ENCODE results near the gene PTPN14. TPM values are rescaled to one million over a fixed set of nuclear protein-coding genes. Genes with fewer than 3 reads are reported as not detected.
"Not testable (repeated sequence)": the region's sequence is repeated elsewhere in the genome, so short reads cannot be mapped to it uniquely, and the experiment has no call there.

Gene PTPN14
- total RNA-seq, 2 experiments from 2014 or later, result 2.7 to 2.8 TPM

DNA sequence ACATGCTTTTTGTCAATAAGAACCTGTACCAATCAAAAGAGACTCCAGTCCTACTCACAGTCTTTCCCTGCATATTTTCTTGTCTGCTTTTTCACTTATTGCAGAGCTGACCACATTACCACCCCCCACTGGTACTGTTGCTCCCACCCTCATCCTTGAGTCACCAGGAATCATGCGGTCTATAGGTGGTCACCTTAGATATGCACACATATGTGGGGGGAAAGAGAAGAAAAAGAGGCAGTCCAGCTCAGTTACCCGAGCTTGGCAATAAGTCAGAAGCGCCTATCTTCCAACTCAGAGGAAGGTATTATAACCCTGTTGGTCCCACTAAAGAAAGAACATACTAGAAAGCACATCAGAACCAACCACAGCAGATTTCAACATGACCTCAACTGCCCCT is 151.3 kb downstream of the PTPN14 start:
- CTCF ChIA-PET, result no interaction called here
- H3K4me1 Mint-ChIP-seq (ENCODE audit: low read depth), result peaks cover 32% of the 10 kb centered on the region

DNA sequence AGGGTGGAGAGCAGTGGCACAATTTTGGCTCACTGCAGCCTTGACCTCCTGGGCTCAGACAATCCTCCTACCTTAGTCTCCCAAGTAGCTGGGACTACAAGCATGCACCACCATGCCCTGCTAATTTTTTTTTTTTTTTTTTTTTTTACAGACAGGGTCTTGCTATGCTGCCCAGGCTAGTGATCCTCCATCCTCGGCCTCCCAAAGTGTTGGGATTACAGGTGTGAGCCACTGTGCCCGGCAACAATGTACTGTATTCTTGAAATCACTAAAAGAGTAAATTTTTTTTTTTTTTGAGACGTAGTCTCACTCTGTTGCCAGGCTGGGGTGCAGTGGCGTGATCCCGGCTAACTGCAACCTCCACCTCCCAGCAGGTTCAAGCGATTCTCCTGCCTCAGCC is 152.9 kb downstream of the PTPN14 start:
- Mint-ChIP-seq H3K27me3 (ENCODE audit: low read depth) (no peaks in the 10 kb centered on the region), H3K4me1 (ENCODE audit: low read depth) (peaks cover 26% of the 10 kb centered on the region), H3K4me3 (no peak overlapping the region), H3K27ac (no peak overlapping the region), H3K9me3 (no peaks in the 10 kb centered on the region), H3K36me3 (ENCODE audit: low read depth) (no peaks in the 10 kb centered on the region)
- DNase-seq, result no peak
- CTCF ChIA-PET, result no interaction called here
- intact Hi-C loops (cut with micrococcal nuclease), result no loop called here

More for the DNA sequence above, 151.3 kb downstream of the PTPN14 start:
- intact Hi-C loops (cut with micrococcal nuclease), result no loop called here
- DNase-seq, result no peak
- Mint-ChIP-seq H3K27ac (no peak overlapping the region), H3K9me3 (no peaks in the 10 kb centered on the region), H3K4me3 (no peak overlapping the region), H3K27me3 (ENCODE audit: low read depth) (no peaks in the 10 kb centered on the region), H3K36me3 (ENCODE audit: low read depth) (no peaks in the 10 kb centered on the region)

DNA sequence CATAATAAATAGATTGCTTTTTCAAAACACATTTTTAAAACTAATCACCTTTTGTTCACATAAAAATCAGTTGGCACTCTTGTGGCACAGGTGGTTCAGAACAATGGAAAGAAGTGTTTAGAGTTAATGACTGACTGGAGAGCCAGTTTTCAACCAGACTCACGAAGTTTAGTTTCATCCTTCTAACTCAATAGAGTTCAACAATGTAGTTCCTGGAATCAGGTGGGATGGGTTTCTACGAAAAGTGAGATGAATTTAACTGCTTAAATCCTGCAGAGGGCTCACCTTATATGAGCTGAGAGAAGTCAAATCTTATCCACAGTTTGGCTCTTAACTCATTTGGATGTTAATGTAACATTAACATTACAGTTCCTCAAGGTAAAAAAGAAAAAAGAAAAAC is 153.9 kb downstream of the PTPN14 start:
- CTCF ChIA-PET, result interaction anchor here (1.4 kb wide), 1 partner anchor 30 kb away, joined by 3 read pairs; no protein-coding TSS in a partner anchor
- intact Hi-C loops (cut with micrococcal nuclease), result loop anchor here (2.0 kb wide), 1 partner anchor 31 kb away; no protein-coding TSS in a partner anchor
- H3K4me3 Mint-ChIP-seq, result no peak overlapping the region

DNA sequence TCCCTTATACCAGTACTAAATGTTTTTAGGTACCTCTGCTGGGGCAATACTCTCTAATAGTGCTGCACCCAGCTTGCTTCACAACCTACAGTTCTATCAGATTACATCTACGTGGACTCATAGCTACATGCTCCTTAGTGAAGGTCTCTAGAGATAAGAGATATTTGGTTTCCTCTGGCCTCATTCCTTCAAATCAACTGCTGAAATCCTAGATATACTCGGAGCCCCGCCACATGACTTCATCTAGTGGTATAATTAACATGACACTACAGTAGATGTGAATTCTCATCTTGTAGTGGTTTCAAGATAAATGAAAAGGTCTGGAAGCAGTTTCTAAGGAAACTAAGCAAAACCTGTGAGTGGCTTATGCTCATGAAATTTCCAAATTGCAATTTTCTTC is 155.1 kb downstream of the PTPN14 start:
- CTCF ChIA-PET, result interaction anchor here (1.4 kb wide), 1 partner anchor 31 kb away, joined by 3 read pairs; no protein-coding TSS in a partner anchor

More for the DNA sequence above, 153.9 kb downstream of the PTPN14 start:
- Mint-ChIP-seq H3K9me3 (no peaks in the 10 kb centered on the region), H3K27me3 (ENCODE audit: low read depth) (no peaks in the 10 kb centered on the region), H3K36me3 (ENCODE audit: low read depth) (no peaks in the 10 kb centered on the region), H3K27ac (no peak overlapping the region), H3K4me1 (ENCODE audit: low read depth) (peaks cover 26% of the 10 kb centered on the region)
- DNase-seq, result no peak

DNA sequence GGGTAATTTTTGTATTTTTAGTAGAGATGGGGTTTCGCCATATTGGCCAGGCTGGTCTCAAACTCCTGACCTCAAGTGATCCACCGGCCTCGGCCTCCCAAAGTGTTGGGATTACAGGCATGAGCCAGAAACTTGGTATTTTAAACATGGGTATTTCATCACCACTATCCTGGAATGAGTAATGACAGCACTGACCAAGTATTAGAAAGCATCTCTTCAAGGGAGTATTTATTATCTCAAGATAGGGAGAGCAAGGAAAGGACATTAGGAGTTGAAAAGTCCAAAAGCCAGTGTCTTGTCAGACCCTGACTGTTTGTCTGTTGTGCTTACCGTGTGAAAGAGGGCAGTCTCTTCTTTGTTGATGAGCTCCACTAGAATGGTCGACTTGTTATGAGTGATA is 156.8 kb downstream of the PTPN14 start:
- H3K27ac Mint-ChIP-seq; H3K36me3 Mint-ChIP-seq (ENCODE audit: low read depth); intact Hi-C loops (cut with micrococcal nuclease); DNase-seq; H3K4me3 Mint-ChIP-seq; H3K27me3 Mint-ChIP-seq (ENCODE audit: low read depth); H3K9me3 Mint-ChIP-seq: not testable (repeated sequence)
- CTCF ChIA-PET, result interaction anchor here (1.4 kb wide), 1 partner anchor 62 kb away, joined by 3 read pairs; no protein-coding TSS in a partner anchor
- peaks cover 24% of the 10 kb centered on the region for H3K4me1 Mint-ChIP-seq (ENCODE audit: low read depth)

More for the DNA sequence above, 155.1 kb downstream of the PTPN14 start:
- Mint-ChIP-seq H3K36me3 (ENCODE audit: low read depth) (no peaks in the 10 kb centered on the region), H3K27me3 (ENCODE audit: low read depth) (no peaks in the 10 kb centered on the region), H3K4me3 (no peak overlapping the region), H3K4me1 (ENCODE audit: low read depth) (peaks cover 26% of the 10 kb centered on the region), H3K9me3 (no peaks in the 10 kb centered on the region), H3K27ac (no peak overlapping the region)
- intact Hi-C loops (cut with micrococcal nuclease), result loop anchor here (2.0 kb wide), 1 partner anchor 32 kb away; no protein-coding TSS in a partner anchor
- DNase-seq, result no peak

DNA sequence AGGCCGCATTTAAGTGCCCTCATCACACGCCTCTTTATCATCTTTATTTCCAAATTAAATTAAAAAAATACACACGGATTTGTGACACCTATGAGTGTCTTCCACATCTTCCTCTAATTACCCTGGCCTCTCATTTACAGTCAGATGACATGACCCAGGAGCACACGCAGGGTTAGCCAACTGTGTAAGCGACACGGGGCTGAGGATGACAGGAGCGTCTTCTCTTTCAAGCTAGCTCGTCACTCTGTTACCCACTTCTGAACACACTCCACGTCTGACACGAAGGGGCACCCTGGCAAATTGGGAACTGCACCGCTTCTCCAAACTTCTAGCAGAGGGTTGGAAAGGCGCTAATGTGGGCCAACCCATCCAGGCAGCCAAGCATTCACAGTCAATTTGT is 158.3 kb downstream of the PTPN14 start:
- H3K27ac Mint-ChIP-seq, result no peak overlapping the region
- DNase-seq, result no peak
- H3K4me1 Mint-ChIP-seq (ENCODE audit: low read depth), result peaks cover 20% of the 10 kb centered on the region
- no peak overlapping the region for H3K4me3 Mint-ChIP-seq
- CTCF ChIA-PET, result no interaction called here
- intact Hi-C loops (cut with micrococcal nuclease), result no loop called here
- H3K36me3 Mint-ChIP-seq (ENCODE audit: low read depth), result no peaks in the 10 kb centered on the region
- H3K27me3 Mint-ChIP-seq (ENCODE audit: low read depth), result no peaks in the 10 kb centered on the region
- no peaks in the 10 kb centered on the region for H3K9me3 Mint-ChIP-seq

DNA sequence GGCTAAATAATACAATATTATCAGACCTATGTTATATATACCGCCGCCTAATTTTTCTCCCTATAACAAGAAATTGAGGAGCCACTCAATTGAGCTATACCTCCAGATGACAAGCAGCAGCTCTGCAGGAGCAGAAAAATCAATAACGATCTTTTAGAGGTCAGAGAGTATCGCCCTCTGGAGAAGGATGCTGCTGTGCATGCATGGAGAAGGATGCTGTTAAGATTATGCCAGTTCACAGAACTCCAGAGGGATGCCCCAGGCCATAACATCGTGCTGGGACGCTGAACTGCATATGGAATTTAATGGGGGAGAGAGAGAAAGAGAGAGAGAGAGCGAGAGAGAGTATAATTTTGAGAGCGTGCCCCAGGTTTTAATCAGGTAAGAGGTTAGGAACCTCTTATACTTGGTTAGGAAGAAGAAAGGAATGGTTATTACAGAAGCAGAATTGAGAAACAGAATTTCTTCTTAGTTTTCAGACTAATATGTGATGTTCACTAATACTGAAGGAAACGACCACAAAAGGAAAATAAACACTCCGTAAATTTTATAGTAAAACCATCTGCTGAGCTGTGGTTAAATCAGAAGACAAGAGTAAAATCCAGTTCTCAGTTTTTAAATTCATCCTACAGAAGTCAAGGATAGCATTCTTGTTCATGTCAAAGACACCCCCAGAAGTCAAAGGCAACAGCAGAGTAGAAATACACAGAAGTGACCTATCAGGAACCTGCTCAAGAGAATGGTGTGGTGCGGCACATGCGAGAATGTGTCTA is 159.3 kb downstream of the PTPN14 start:
- H3K4me3 Mint-ChIP-seq, result no peak overlapping the region
- intact Hi-C loops (cut with micrococcal nuclease), result no loop called here
- no peak for DNase-seq
- H3K27ac Mint-ChIP-seq, result no peak overlapping the region
- H3K36me3 Mint-ChIP-seq (ENCODE audit: low read depth), result no peaks in the 10 kb centered on the region
- no peaks in the 10 kb centered on the region for H3K27me3 Mint-ChIP-seq (ENCODE audit: low read depth)
- no peaks in the 10 kb centered on the region for H3K9me3 Mint-ChIP-seq
- CTCF ChIA-PET, result no interaction called here
- H3K4me1 Mint-ChIP-seq (ENCODE audit: low read depth), result peaks cover 9% of the 10 kb centered on the region

DNA sequence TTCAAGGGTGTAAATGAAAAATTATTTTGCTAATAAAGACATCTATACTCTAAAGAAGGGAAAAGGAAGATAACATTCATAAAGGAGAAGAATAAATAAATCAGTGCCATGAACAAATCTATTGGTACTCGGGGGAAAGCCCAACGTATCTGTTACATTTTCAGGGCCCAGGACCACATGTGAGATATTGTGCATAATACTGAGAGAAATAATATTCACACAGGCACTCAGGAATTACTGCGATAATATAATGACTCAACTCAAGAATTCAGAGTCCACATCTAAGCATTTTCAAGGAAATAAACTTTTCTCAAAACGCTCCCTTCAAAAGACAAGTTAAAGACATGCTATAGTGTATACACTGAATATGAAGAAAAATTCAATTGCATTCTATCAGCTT is 161.7 kb downstream of the PTPN14 start:
- intact Hi-C loops (cut with micrococcal nuclease), result loop anchor here (2.0 kb wide), 2 partner anchors 39 to 49 kb away; no protein-coding TSS in a partner anchor
- no peaks in the 10 kb centered on the region for H3K9me3 Mint-ChIP-seq
- no peaks in the 10 kb centered on the region for H3K36me3 Mint-ChIP-seq (ENCODE audit: low read depth)
- peak overlapping the region; percentile 3 for H3K27ac Mint-ChIP-seq
- H3K27me3 Mint-ChIP-seq (ENCODE audit: low read depth), result no peaks in the 10 kb centered on the region
- H3K4me1 Mint-ChIP-seq (ENCODE audit: low read depth), result no peaks in the 10 kb centered on the region
- no peak for DNase-seq
- CTCF ChIA-PET, result interaction anchor here (1.1 to 2.6 kb wide), 3 partner anchors 128 to 195 kb away, joined by 3 to 9 read pairs (median 6); no protein-coding TSS in a partner anchor
- no peak overlapping the region for H3K4me3 Mint-ChIP-seq

DNA sequence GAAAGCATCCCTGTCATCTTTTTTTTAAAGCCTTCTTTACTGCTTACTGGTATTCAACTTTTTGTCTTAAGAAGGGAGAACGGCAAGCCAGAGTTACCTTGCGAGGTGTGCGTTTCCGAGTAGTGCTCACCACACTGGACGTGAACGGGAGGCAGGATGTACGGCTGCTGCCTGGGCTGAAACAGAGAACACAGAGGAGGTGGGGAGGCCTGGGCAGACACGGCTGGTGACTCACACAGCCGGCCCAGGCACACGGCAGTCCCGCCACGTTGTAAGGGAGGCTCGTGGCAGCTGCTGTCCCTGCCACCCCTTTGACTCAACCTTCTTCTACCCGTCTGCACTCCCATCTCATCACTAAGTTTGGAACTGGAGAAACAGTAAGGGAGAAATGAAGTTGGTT is 164.7 kb downstream of the PTPN14 start:
- Mint-ChIP-seq H3K4me3 (no peak overlapping the region), H3K36me3 (ENCODE audit: low read depth) (no peaks in the 10 kb centered on the region), H3K9me3 (no peaks in the 10 kb centered on the region), H3K27me3 (ENCODE audit: low read depth) (no peaks in the 10 kb centered on the region), H3K27ac (no peak overlapping the region), H3K4me1 (ENCODE audit: low read depth) (no peaks in the 10 kb centered on the region)
- no peak for DNase-seq
- CTCF ChIA-PET, result interaction anchor here (1.4 kb wide), 1 partner anchor 198 kb away, joined by 10 read pairs; no protein-coding TSS in a partner anchor
- intact Hi-C loops (cut with micrococcal nuclease), result no loop called here

DNA sequence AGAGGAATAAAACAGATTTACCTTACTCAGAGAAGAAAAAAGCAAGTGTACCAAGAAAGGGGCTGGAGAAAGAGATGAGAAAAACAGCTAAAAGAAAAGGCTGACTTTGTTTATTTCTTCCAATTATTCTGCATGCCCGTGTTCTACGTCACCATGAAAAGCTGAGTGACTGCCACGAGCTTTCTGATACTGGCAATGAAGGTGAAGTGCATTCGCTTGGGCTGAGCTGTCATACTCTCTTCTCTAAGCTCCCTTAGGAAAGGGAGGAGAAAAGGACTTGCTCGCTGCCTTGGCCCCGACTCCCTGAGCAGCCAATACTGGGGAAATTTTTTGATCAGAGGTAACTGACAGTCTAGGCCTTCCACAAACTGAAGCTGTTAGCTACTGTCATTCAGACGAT is 165.1 kb downstream of the PTPN14 start:
- intact Hi-C loops (cut with micrococcal nuclease), result no loop called here
- H3K9me3 Mint-ChIP-seq, result no peaks in the 10 kb centered on the region
- CTCF ChIA-PET, result interaction anchor here (1.4 kb wide), 1 partner anchor 199 kb away, joined by 10 read pairs; no protein-coding TSS in a partner anchor
- no peaks in the 10 kb centered on the region for H3K4me1 Mint-ChIP-seq (ENCODE audit: low read depth)
- no peaks in the 10 kb centered on the region for H3K36me3 Mint-ChIP-seq (ENCODE audit: low read depth)
- DNase-seq, result no peak
- H3K27me3 Mint-ChIP-seq (ENCODE audit: low read depth), result no peaks in the 10 kb centered on the region
- H3K4me3 Mint-ChIP-seq, result no peak overlapping the region
- no peak overlapping the region for H3K27ac Mint-ChIP-seq

DNA sequence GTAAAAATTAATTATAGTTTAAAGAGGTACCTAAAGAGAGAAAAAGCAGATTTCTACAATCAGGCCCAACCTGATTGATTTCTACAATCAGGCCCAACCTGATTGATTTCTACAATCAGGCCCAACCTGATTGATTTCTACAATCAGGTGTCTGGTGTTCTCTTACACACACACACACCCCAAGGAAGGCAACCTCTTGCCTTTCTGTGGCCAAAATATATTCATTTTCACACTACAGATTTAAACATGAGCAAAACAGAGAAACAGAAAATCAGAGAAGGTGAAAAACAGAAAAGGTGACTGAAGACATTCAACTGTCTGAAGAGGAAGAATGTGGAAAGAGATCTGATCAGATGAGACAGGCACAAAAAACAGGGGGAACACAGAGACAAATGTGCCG is 166.0 kb downstream of the PTPN14 start:
- CTCF ChIA-PET, result interaction anchor here (1.4 kb wide), 1 partner anchor 199 kb away, joined by 10 read pairs; no protein-coding TSS in a partner anchor
- no peak overlapping the region for H3K4me3 Mint-ChIP-seq
- intact Hi-C loops (cut with micrococcal nuclease), result no loop called here
- no peak for DNase-seq
- no peaks in the 10 kb centered on the region for H3K4me1 Mint-ChIP-seq (ENCODE audit: low read depth)
- H3K36me3 Mint-ChIP-seq (ENCODE audit: low read depth), result no peaks in the 10 kb centered on the region
- H3K27ac Mint-ChIP-seq, result no peak overlapping the region
- no peaks in the 10 kb centered on the region for H3K27me3 Mint-ChIP-seq (ENCODE audit: low read depth)
- no peaks in the 10 kb centered on the region for H3K9me3 Mint-ChIP-seq

DNA sequence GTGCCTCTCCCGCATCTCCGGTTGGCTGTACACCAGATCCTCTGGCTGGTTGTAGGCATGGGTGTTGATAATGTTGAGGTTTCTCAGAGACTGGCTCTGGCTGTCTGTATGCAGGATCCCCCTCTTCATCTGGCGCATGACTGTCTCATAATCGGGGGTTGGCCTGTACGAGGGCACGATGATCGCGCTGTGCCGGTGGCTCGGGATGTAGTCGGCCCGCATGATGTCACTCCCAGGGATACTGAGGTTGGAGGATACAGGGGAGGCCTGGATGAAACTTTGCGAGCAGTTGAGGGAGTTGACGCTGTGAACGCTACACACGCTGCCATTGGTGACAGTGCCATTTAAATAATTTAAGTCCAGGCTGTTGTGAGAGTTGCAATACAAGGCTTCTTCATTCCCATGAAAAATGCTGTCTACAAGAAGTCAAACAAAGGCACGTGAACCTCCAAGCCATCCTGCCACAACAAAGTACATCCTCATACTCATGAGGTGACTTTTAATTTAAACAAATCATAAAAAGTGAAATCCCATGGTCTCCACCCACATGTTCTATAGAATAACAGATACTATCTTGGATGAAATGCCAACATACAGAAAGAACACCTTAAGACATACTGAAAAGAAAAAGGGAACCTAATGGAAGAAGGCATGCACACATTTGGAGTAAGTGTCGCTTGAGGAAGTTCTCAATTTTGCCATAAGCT is 166.9 kb downstream of the PTPN14 start:
- intact Hi-C loops (cut with micrococcal nuclease), result no loop called here
- no peaks in the 10 kb centered on the region for H3K4me1 Mint-ChIP-seq (ENCODE audit: low read depth)
- no peak overlapping the region for H3K4me3 Mint-ChIP-seq
- H3K9me3 Mint-ChIP-seq, result no peaks in the 10 kb centered on the region
- H3K27ac Mint-ChIP-seq, result no peak overlapping the region
- CTCF ChIA-PET, result no interaction called here
- no peaks in the 10 kb centered on the region for H3K27me3 Mint-ChIP-seq (ENCODE audit: low read depth)
- H3K36me3 Mint-ChIP-seq (ENCODE audit: low read depth), result no peaks in the 10 kb centered on the region
- no peak for DNase-seq
